PC-9 (cell line): ENCODE measurements around the gene CALM1. TPM values are rescaled to one million over a fixed set of nuclear protein-coding genes. Genes with fewer than 3 reads are reported as not detected.

Experiments used
- BruUV-seq: library from RNA; stranded (reverse); fragments of 400-500 nt; replicated peaks from 2 replicates; lab custom pipeline; 2021; lab: Mats Ljungman, UMichigan
- CTCF ChIA-PET: fragments of 300-600 bp; sonication (Branson Sonifier 250); formaldehyde crosslinking; loops from one replicate; lab custom pipeline; 2022; ENCODE audit warnings: antibody characterized with exemption; lab: Charles Lee
- POLR2A ChIA-PET: fragments of 300-600 bp; sonication (Branson Sonifier 250); formaldehyde crosslinking; loops from one replicate; lab custom pipeline; 2022; ENCODE audit warnings: antibody characterized with exemption; ENCODE audit not compliant: unreplicated experiment; lab: Charles Lee
- DNase-seq, 2 experiments: peaks; one replicate each; pipeline versions ENCODE4 v3.0.0 to v3.0.0-alpha.2; 2015 to 2022; ENCODE audit warnings: mixed read lengths in 1 of 2
- H2AFZ ChIP-seq: fragments of 200-600 bp; sonication (generic); 2 replicates; pipeline ENCODE4 v1.8.1; 2017; ENCODE audit warnings: antibody characterized with exemption
- H3F3A ChIP-seq: fragments of 200-600 bp; sonication (generic); 2 replicates; pipeline ENCODE4 v1.8.1; 2017; ENCODE audit warnings: antibody characterized with exemption, mild to moderate bottlenecking, low read depth; ENCODE audit not compliant: insufficient read depth
- H3K27ac ChIP-seq: fragments of 200-600 bp; sonication (generic); 2 replicates; pipeline ENCODE4 v1.6.1; 2016; ENCODE audit warnings: mixed run types
- H3K27me3 ChIP-seq: fragments of 200-600 bp; sonication (generic); 2 replicates; pipeline ENCODE4 v1.6.1; 2016; ENCODE audit warnings: low read depth, mixed run types; ENCODE audit not compliant: insufficient read depth
- H3K36me3 ChIP-seq: fragments of 200-600 bp; sonication (generic); 2 replicates; pipeline ENCODE4 v1.6.1; 2016; ENCODE audit warnings: low read depth, mixed run types
- H3K4me1 ChIP-seq: fragments of 200-600 bp; sonication (generic); replicated peaks from 2 replicates; pipeline ENCODE4 v1.6.1; 2016; ENCODE audit warnings: mixed run types; ENCODE audit not compliant: insufficient read depth
- H3K4me2 ChIP-seq: fragments of 200-600 bp; sonication (generic); 2 replicates; pipeline ENCODE4 v1.6.1; 2017; ENCODE audit warnings: mixed run types
- H3K4me3 ChIP-seq: fragments of 200-600 bp; sonication (generic); 2 replicates; pipeline ENCODE4 v1.6.1; 2016; ENCODE audit warnings: mixed run types
- H3K79me2 ChIP-seq: fragments of 200-600 bp; sonication (generic); 2 replicates; pipeline ENCODE4 v1.6.1; 2017; ENCODE audit warnings: low read depth, mixed run types
- H3K9me2 ChIP-seq: fragments of 200-600 bp; sonication (generic); 2 replicates; pipeline ENCODE4 v1.8.1; 2017; ENCODE audit warnings: mild to moderate bottlenecking; ENCODE audit not compliant: insufficient read depth
- H3K9me3 ChIP-seq: fragments of 200-600 bp; sonication (generic); 2 replicates; pipeline ENCODE4 v1.8.1; 2016; ENCODE audit warnings: low read depth; ENCODE audit not compliant: insufficient read depth
- H4K20me1 ChIP-seq: fragments of 200-600 bp; sonication (generic); 2 replicates; pipeline ENCODE4 v1.8.1; 2017; ENCODE audit not compliant: insufficient read depth
- EZH2 ChIP-seq: fragments of 200-600 bp; sonication (generic); IDR thresholded peaks from 2 replicates; pipeline ENCODE4 v1.8.0; 2017; ENCODE audit warnings: antibody characterized with exemption, low read depth
- intact Hi-C: fragments of 100-400 bp; cut with micrococcal nuclease; formaldehyde crosslinking; loops from one replicate; pipeline ENCODE4 v1.10.0; 2022; ENCODE audit not compliant: unreplicated experiment
- total RNA-seq: library from RNA; stranded (reverse); gene quantifications from 2 replicates; pipeline ENCODE4 v1.2.3, GENCODE V29; 2021
- TF ChIP-seq, protein P1 (sequence below): fragments of 200-600 bp; sonication (generic); conservative IDR thresholded peaks from 2 replicates; pipeline ENCODE4 v1.6.1; 2017; ENCODE audit warnings: mixed run types, antibody characterized with exemption, mild to moderate bottlenecking, moderate library complexity

The CALM1 gene
- total RNA-seq, 1 experiment from 2014 or later: 103 TPM

DNA sequence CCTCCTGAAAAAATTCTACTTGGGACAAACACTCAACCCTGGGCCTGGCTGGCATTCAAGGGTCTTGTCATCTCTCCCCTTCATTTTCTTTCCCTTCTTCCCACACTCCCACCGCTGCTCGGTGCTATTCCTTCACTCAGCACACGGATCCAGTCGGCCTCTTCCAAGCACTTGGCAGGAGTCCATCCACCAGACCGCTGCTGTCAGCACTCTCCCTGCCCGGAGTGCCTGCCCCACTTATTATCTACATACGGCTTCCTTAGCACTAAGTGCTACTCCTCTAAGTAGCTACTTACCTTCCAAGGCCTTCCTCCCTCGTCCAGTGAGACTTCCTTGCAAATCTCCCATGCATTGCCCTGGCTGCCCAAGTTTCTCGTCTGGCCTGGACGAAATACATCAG, 29.8 kb downstream of the CALM1 start:
- H3K36me3 ChIP-seq: no peaks in the 10 kb centered on the region
- TF ChIP-seq EZH2: no peak
- TF ChIP-seq, protein P1, sequence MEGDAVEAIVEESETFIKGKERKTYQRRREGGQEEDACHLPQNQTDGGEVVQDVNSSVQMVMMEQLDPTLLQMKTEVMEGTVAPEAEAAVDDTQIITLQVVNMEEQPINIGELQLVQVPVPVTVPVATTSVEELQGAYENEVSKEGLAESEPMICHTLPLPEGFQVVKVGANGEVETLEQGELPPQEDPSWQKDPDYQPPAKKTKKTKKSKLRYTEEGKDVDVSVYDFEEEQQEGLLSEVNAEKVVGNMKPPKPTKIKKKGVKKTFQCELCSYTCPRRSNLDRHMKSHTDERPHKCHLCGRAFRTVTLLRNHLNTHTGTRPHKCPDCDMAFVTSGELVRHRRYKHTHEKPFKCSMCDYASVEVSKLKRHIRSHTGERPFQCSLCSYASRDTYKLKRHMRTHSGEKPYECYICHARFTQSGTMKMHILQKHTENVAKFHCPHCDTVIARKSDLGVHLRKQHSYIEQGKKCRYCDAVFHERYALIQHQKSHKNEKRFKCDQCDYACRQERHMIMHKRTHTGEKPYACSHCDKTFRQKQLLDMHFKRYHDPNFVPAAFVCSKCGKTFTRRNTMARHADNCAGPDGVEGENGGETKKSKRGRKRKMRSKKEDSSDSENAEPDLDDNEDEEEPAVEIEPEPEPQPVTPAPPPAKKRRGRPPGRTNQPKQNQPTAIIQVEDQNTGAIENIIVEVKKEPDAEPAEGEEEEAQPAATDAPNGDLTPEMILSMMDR: no peak
- H4K20me1 ChIP-seq: no peaks in the 10 kb centered on the region
- no peaks in the 10 kb centered on the region for H3K4me1 ChIP-seq
- H3K79me2 ChIP-seq: no peaks in the 10 kb centered on the region
- DNase-seq: no peak
- H3F3A ChIP-seq: no peaks in the 10 kb centered on the region
- no peak overlapping the region for H3K4me3 ChIP-seq
- intact Hi-C loops: no loop called here
- H2AFZ ChIP-seq: no peak overlapping the region
- H3K9me3 ChIP-seq: no peaks in the 10 kb centered on the region
- no peaks in the 10 kb centered on the region for H3K27me3 ChIP-seq
- H3K27ac ChIP-seq: no peak overlapping the region
- H3K4me2 ChIP-seq: no peak overlapping the region
- BruUV-seq: no TSS peak
- no peaks in the 10 kb centered on the region for H3K9me2 ChIP-seq
- POLR2A ChIA-PET: no interaction called here
- CTCF ChIA-PET: no interaction called here

GRCh38 chr14:90427848-90428426, 31.1 kb downstream of the CALM1 start:
- Histone ChIP-seq H4K20me1 (no peaks in the 10 kb centered on the region), H3K4me2 (no peak overlapping the region), H2AFZ (no peak overlapping the region), H3F3A (no peaks in the 10 kb centered on the region), H3K4me3 (no peak overlapping the region), H3K9me3 (no peaks in the 10 kb centered on the region), H3K27ac (no peak overlapping the region), H3K79me2 (no peaks in the 10 kb centered on the region), H3K9me2 (no peaks in the 10 kb centered on the region), H3K27me3 (no peaks in the 10 kb centered on the region), H3K36me3 (no peaks in the 10 kb centered on the region), H3K4me1 (no peaks in the 10 kb centered on the region)
- POLR2A ChIA-PET: no interaction called here
- CTCF ChIA-PET: interaction anchor here (0.6 kb wide), 1 partner anchor 745 kb away, joined by 5 read pairs; no protein-coding TSS in a partner anchor
- no peak for DNase-seq
- TF ChIP-seq, protein P1: no peak
- TF ChIP-seq EZH2: no peak
- intact Hi-C loops: no loop called here
- BruUV-seq: no TSS peak

GRCh38 chr14:90428676-90429075, 31.8 kb downstream of the CALM1 start:
- no peaks in the 10 kb centered on the region for H3K9me3 ChIP-seq
- no peak overlapping the region for H3K4me2 ChIP-seq
- H2AFZ ChIP-seq: no peak overlapping the region
- DNase-seq: no peak
- TF ChIP-seq, protein P1: no peak
- BruUV-seq: no TSS peak
- no peak overlapping the region for H3K27ac ChIP-seq
- intact Hi-C loops: no loop called here
- H3K4me3 ChIP-seq: no peak overlapping the region
- no peaks in the 10 kb centered on the region for H4K20me1 ChIP-seq
- H3F3A ChIP-seq: no peaks in the 10 kb centered on the region
- no peaks in the 10 kb centered on the region for H3K36me3 ChIP-seq
- ChIA-PET CTCF (no interaction called here), POLR2A (no interaction called here)
- no peaks in the 10 kb centered on the region for H3K27me3 ChIP-seq
- H3K4me1 ChIP-seq: no peaks in the 10 kb centered on the region
- no peaks in the 10 kb centered on the region for H3K9me2 ChIP-seq
- H3K79me2 ChIP-seq: no peaks in the 10 kb centered on the region
